ENCODE data around the gene ADK.

Gene ADK

DNA sequence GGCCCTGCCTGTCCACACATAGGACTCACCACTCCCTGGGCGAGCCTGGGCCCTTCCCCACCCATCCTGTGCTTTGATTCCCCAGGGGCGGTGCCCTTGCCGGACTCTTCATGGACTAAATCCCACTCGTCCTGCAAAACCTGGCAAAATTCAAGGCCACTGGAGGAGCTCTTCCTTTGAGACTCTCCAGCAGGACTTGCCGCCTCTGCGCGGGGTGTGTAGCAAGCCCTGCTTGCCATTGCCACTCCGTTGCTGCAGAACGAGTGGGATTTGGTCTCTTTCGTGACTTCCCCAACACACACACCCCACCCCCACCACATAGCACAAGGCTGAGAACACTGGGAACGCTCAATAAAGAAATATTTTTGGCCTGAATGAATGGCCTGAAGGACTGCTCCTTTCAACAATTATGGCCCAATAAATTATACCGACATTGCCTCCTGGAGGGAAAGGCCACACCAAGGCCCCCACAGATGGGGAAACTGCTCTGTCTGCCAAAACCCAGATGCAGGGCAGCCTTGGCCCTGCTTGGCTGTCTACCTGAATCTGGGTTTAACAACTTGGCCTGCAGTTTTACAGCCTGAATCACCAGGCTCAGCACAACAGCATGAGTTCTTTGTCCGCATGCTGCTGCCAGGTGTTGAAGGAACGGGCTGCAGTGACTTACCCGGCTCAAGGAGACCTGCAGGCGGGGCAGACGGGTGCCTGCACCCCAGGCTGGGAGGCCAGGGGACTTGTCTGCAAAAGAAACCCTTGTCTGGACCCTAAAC lies 602.6 kb downstream of the ADK start:
- H3K4me3 ChIP-seq (ENCODE audit: low read depth, low read length): no peak overlapping the region
- no peak for DNase-seq (ENCODE audit: low read depth)
- no peak for TF ChIP-seq CTCF (IDR thresholded peaks at IDR 0.05; ENCODE audit: low read depth, low read length, missing control alignments)

GRCh38 chr10:74754381-74754821 lies 603.4 kb downstream of the ADK start:
- no peak for DNase-seq (ENCODE audit: low read depth)
- TF ChIP-seq CTCF (IDR thresholded peaks at IDR 0.05; ENCODE audit: low read depth, low read length, missing control alignments): no peak
- no peak overlapping the region for H3K4me3 ChIP-seq (ENCODE audit: low read depth, low read length)

DNA sequence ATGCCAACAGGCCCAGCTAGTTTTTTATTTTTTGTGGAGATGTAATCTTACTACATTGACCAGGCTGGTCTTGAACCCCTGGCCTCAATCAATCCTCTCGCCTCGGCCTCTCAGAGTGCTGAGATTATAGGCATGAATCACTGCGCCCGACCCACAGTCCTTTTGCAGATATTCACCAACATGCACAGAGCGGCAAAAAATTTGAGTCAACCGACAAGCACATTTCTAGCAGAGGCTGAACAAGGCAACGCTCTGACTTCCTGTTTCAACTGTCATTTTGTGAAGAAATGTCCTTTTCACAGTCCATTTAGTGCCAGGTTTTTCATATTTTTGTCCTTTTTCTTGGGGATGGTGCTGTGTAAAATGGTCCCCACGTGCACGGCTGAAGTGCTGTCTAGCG lies 604.3 kb downstream of the ADK start:
- no peak overlapping the region for H3K4me3 ChIP-seq (ENCODE audit: low read depth, low read length)
- TF ChIP-seq CTCF (IDR thresholded peaks at IDR 0.05; ENCODE audit: low read depth, low read length, missing control alignments): no peak
- no peak for DNase-seq (ENCODE audit: low read depth)

Data from GM12864 (cell line).